BJ (cell line): ENCODE measurements around the gene CFP. TPM values are rescaled to one million over a fixed set of nuclear protein-coding genes. Genes with fewer than 3 reads are reported as not detected.
A peak's percentile ranks its signal among the peaks of the same experiment; 100 is the strongest.

Source experiments
- CTCF ChIA-PET: fragments of 350-600 bp; formaldehyde crosslinking; extraction: SDS; loops from one replicate; lab custom pipeline; 2021; ENCODE audit warnings: antibody characterized with exemption, inconsistent platforms; lab: Yijun Ruan, JAX
- POLR2A ChIA-PET: fragments of 300-600 bp; sonication (Branson Sonifier 250); formaldehyde crosslinking; extraction: SDS; loops from one replicate; lab custom pipeline; 2021; ENCODE audit warnings: antibody characterized with exemption; lab: Charles Lee
- DNase-seq: peaks from one replicate; pipeline ENCODE4 v3.0.0-alpha.2; 2011; ENCODE audit warnings: low read depth
- H3K27me3 ChIP-seq: 2 replicates; pipeline ENCODE4 v1.6.0; 2011; ENCODE audit warnings: low read length; ENCODE audit not compliant: control insufficient read depth, insufficient read depth
- H3K36me3 ChIP-seq: 2 replicates; pipeline ENCODE4 v1.5.1; 2011; ENCODE audit warnings: low read length; ENCODE audit not compliant: control insufficient read depth, insufficient read depth
- H3K4me3 ChIP-seq: 2 replicates; pipeline ENCODE4 v1.5.1; 2011; ENCODE audit warnings: low read depth, mild to moderate bottlenecking, control low read depth, low read length
- polyA plus RNA-seq: library from polyadenylated mRNA; depleted of rRNA; stranded (reverse); fragments of >200 nt; gene quantifications from 2 replicates; pipeline ENCODE4 v1.2.3, GENCODE V29; 2011
- TF ChIP-seq, protein P1 (sequence below): IDR thresholded peaks from 2 replicates; pipeline ENCODE4 v1.5.1; 2011; ENCODE audit warnings: low read depth, mild to moderate bottlenecking, control low read depth, inconsistent platforms, low read length, moderate library complexity; ENCODE audit not compliant: insufficient read depth

The CFP gene
- polyA plus RNA-seq, 1 experiment, result 0.05 TPM

- TF ChIP-seq, protein P1, sequence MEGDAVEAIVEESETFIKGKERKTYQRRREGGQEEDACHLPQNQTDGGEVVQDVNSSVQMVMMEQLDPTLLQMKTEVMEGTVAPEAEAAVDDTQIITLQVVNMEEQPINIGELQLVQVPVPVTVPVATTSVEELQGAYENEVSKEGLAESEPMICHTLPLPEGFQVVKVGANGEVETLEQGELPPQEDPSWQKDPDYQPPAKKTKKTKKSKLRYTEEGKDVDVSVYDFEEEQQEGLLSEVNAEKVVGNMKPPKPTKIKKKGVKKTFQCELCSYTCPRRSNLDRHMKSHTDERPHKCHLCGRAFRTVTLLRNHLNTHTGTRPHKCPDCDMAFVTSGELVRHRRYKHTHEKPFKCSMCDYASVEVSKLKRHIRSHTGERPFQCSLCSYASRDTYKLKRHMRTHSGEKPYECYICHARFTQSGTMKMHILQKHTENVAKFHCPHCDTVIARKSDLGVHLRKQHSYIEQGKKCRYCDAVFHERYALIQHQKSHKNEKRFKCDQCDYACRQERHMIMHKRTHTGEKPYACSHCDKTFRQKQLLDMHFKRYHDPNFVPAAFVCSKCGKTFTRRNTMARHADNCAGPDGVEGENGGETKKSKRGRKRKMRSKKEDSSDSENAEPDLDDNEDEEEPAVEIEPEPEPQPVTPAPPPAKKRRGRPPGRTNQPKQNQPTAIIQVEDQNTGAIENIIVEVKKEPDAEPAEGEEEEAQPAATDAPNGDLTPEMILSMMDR, result no peak
- no peaks in the 10 kb centered on the region for H3K27me3 ChIP-seq
- DNase-seq, result no peak
- H3K36me3 ChIP-seq, result no peaks in the 10 kb centered on the region
- ChIA-PET CTCF (no interaction called here), POLR2A (no interaction called here)
- H3K4me3 ChIP-seq, result no peak overlapping the region
These were observed 51.8 kb downstream of the CFP start for GRCh38 chrX:47577901-47578300.

- ChIA-PET POLR2A (no interaction called here), CTCF (no interaction called here)
- TF ChIP-seq, protein P1, result no peak
- no peaks in the 10 kb centered on the region for H3K27me3 ChIP-seq
- H3K36me3 ChIP-seq, result no peaks in the 10 kb centered on the region
- no peak overlapping the region for H3K4me3 ChIP-seq
- DNase-seq, result no peak
These were observed 52.3 kb downstream of the CFP start for GRCh38 chrX:47577424-47577823.

DNA sequence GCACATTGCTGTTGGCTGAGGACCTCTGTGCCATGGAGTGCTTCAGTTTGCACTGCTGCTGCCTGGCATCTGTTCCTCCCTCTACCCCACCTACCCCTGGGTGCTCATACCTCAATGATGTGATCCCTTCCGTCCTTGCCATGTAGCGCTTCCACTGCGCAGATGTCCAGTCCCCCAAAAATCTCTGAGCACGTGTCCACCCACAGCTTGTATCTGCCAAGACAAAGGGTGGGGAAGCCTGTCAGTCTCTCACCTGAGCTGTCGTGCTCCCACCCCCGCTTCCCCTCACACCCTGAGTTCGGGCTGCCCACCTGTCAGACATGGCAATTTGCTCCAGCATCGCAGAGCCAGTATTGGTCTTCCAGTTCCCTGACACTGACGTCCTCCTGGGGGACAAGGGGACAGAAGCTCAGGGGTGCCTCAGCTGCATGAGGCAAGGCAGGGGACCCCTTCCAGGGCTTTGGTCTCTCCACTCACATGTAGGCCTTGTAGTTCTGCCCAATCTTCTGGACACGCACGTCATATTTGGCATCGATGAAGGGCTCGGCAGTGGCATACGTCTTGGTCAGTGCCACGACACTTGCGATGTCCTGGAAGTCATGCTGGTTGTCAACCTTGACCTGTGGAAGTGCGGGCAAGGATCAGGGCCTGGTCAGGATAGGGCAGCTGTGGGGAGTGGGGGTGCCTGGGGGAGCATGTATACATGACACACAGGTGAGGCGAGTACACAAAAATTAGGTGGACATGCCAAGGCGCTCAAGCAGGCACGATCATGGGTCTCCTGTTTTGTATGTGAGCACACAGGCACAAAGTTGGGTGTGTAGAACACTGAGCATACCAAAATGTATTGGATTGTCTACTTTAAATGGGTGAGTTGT lies 53.5 kb downstream of the CFP start:
- no peak overlapping the region for H3K4me3 ChIP-seq
- H3K36me3 ChIP-seq, result peaks cover 3% of the 10 kb centered on the region
- no peaks in the 10 kb centered on the region for H3K27me3 ChIP-seq
- CTCF ChIA-PET, result no interaction called here
- POLR2A ChIA-PET, result no interaction called here
- TF ChIP-seq, protein P1, result no peak
- no peak for DNase-seq

- CTCF ChIA-PET, result no interaction called here
- Histone ChIP-seq H3K4me3 (peak overlapping the region; percentile 11; the same call in 1 of the 2 replicates), H3K36me3 (peaks cover 6% of the 10 kb centered on the region), H3K27me3 (no peaks in the 10 kb centered on the region)
- TF ChIP-seq, protein P1, result no peak
- no peak for DNase-seq
- POLR2A ChIA-PET, result no interaction called here
These were observed 55.0 kb downstream of the CFP start for GRCh38 chrX:47574547-47575301.

DNA sequence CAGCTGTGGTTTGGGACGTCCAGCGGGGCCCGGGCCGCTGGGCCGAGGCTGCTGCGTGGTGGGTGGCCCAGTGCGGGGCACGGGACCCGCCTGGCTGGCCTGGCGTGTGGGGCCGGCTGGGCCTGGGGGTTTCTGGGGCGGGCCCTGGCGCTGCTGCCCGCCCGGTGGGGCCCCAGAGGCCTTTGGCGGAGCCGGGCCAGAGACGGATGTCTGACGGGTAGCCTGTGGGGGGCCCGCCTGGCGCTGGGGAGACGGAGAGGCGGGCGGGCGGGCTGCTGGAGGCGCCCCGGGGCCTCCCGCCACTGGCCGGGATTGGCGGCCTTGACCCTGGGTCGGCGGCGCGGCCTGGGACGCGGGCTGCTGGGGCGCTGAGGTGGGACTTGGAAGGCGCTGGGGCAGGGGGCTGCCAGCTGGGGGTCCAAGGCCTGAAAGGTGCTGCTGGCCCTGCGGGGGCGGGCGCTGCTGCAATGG lies 55.6 kb downstream of the CFP start:
- peaks cover 6% of the 10 kb centered on the region for H3K36me3 ChIP-seq
- POLR2A ChIA-PET, result no interaction called here
- TF ChIP-seq, protein P1, result no peak
- peak overlapping the region; percentile 27 for H3K4me3 ChIP-seq
- CTCF ChIA-PET, result interaction anchor here (1.2 to 1.5 kb wide), 2 partner anchors 8 to 70 kb away, joined by 3 to 5 read pairs; partner anchors contain the start of gene TIMP1
- no peaks in the 10 kb centered on the region for H3K27me3 ChIP-seq
- no peak for DNase-seq
